WTC11 (cell line): ENCODE measurements around the gene TMTC2. TPM values are rescaled to one million over a fixed set of nuclear protein-coding genes. Genes with fewer than 3 reads are reported as not detected.

Experiments
- ATAC-seq: fragments of 200-7000 bp; cut with Tn5 transposase; 2 replicates; pipeline ENCODE4 v1.10.0; 2021; ENCODE audit warnings: mild to moderate bottlenecking, moderate library complexity
- CTCF ChIA-PET: fragments of 300-600 bp; sonication (Branson Sonifier 250); formaldehyde crosslinking; loops from one replicate; lab custom pipeline; 2021; ENCODE audit warnings: antibody characterized with exemption; lab: Charles Lee
- POLR2A ChIA-PET: fragments of 350-600 bp; sonication (Branson Sonifier 250); formaldehyde crosslinking; loops from one replicate; lab custom pipeline; 2021; ENCODE audit warnings: antibody characterized with exemption; lab: Charles Lee
- DNase-seq: peaks from one replicate; pipeline ENCODE4 v3.0.0; 2021; ENCODE audit warnings: low spot score
- H3K27ac Mint-ChIP-seq: 2 replicates; pipeline ENCODE4 v1.8.0; 2021; ENCODE audit warnings: mixed read lengths
- H3K27me3 Mint-ChIP-seq: 2 replicates; pipeline ENCODE4 v1.8.0; 2021; ENCODE audit warnings: low read depth, mild to moderate bottlenecking, moderate library complexity, mixed read lengths
- H3K36me3 Mint-ChIP-seq: 2 replicates; pipeline ENCODE4 v1.8.0; 2021; ENCODE audit warnings: mixed read lengths
- H3K4me1 Mint-ChIP-seq: 2 replicates; pipeline ENCODE4 v1.8.0; 2022; ENCODE audit warnings: mixed read lengths
- H3K4me3 Mint-ChIP-seq: 2 replicates; pipeline ENCODE4 v1.8.0; 2021; ENCODE audit warnings: mild to moderate bottlenecking, moderate library complexity, mixed read lengths
- H3K9me3 Mint-ChIP-seq: 2 replicates; pipeline ENCODE4 v1.8.0; 2021; ENCODE audit warnings: mixed read lengths
- CDX4 ChIP-seq: fragments of 250-450 bp; sonication (Bioruptor Pico); IDR thresholded peaks from 2 replicates; pipeline ENCODE4 v1.9.0; 2021; ENCODE audit warnings: moderate library complexity, mild to moderate bottlenecking, inconsistent platforms, borderline replicate concordance
- ESRRA ChIP-seq: sonication (generic); formaldehyde crosslinking; IDR thresholded peaks from 2 replicates; pipeline ENCODE4 v1.8.1; 2022; ENCODE audit warnings: mild to moderate bottlenecking, missing genetic modification reagents, borderline replicate concordance
- FOXJ3 ChIP-seq: sonication (generic); formaldehyde crosslinking; IDR thresholded peaks from 2 replicates; pipeline ENCODE4 v1.9.0; 2021; ENCODE audit warnings: missing genetic modification reagents, mild to moderate bottlenecking, borderline replicate concordance
- GTF2I ChIP-seq: fragments of 250-450 bp; sonication (Bioruptor Pico); conservative IDR thresholded peaks from 2 replicates; pipeline ENCODE4 v1.4.0; 2021; ENCODE audit warnings: mild to moderate bottlenecking
- HMGA2 ChIP-seq: fragments of 250-450 bp; sonication (Bioruptor Pico); IDR thresholded peaks from 2 replicates; pipeline ENCODE4 v1.4.0; 2021; ENCODE audit warnings: mild to moderate bottlenecking, moderate library complexity
- IRF1 ChIP-seq: sonication (generic); formaldehyde crosslinking; IDR thresholded peaks from 2 replicates; pipeline ENCODE4 v1.8.0; 2023; ENCODE audit warnings: missing genetic modification reagents
- MAX ChIP-seq: sonication (generic); formaldehyde crosslinking; IDR thresholded peaks from 2 replicates; pipeline ENCODE4 v1.8.0; 2022; ENCODE audit warnings: mild to moderate bottlenecking, missing genetic modification reagents
- NFE2L1 ChIP-seq: sonication (generic); formaldehyde crosslinking; IDR thresholded peaks from 2 replicates; pipeline ENCODE4 v1.8.1; 2023; ENCODE audit warnings: missing genetic modification reagents
- NR3C1 ChIP-seq: sonication (generic); formaldehyde crosslinking; conservative IDR thresholded peaks from 2 replicates; pipeline ENCODE4 v1.8.1; 2023; ENCODE audit warnings: low read depth, mild to moderate bottlenecking, missing genetic modification reagents
- SP1 ChIP-seq: sonication (generic); formaldehyde crosslinking; conservative IDR thresholded peaks from 2 replicates; pipeline ENCODE4 v1.8.1; 2022; ENCODE audit warnings: missing genetic modification reagents
- TEAD1 ChIP-seq: sonication (generic); formaldehyde crosslinking; IDR thresholded peaks from 2 replicates; pipeline ENCODE4 v1.8.0; 2022; ENCODE audit warnings: mild to moderate bottlenecking, missing genetic modification reagents
- TP53 ChIP-seq: sonication (generic); formaldehyde crosslinking; IDR thresholded peaks from 2 replicates; pipeline ENCODE4 v1.8.1; 2023; ENCODE audit warnings: mild to moderate bottlenecking, missing genetic modification reagents
- USF1 ChIP-seq: sonication (generic); formaldehyde crosslinking; IDR thresholded peaks from 2 replicates; pipeline ENCODE4 v1.8.0; 2022; ENCODE audit warnings: mild to moderate bottlenecking, missing genetic modification reagents
- ZNF423 ChIP-seq: fragments of 250-450 bp; sonication (Bioruptor Pico); IDR thresholded peaks from 2 replicates; pipeline ENCODE4 v2.1.2; 2022; ENCODE audit warnings: mild to moderate bottlenecking, moderate library complexity
- ZNF425 ChIP-seq: fragments of 250-450 bp; sonication (Bioruptor Pico); conservative IDR thresholded peaks from 2 replicates; pipeline ENCODE4 v1.9.0; 2021; ENCODE audit warnings: mild to moderate bottlenecking
- total RNA-seq: library from RNA; stranded (reverse); gene quantifications from 3 replicates; pipeline ENCODE4 v1.2.3, GENCODE V29; 2021

Gene TMTC2
- total RNA-seq, 1 experiment from 2014 or later: 6.4 TPM

- peak; percentile 57 for TF ChIP-seq SP1
These were observed 610 bp downstream of the TMTC2 start (continued) for GRCh38 chr12:82687021-82688011.

GRCh38 chr12:82688035-82688501 is 1.4 kb downstream of the TMTC2 start:
- CTCF ChIA-PET: interaction anchor here (3.6 kb wide), 1 partner anchor 1136 kb away, joined by 27 read pairs; no protein-coding TSS in a partner anchor
- DNase-seq (no peak), ATAC-seq (no peak)
- Mint-ChIP-seq H3K9me3 (no peaks in the 10 kb centered on the region), H3K27me3 (peaks cover 9% of the 10 kb centered on the region), H3K4me1 (peaks cover 15% of the 10 kb centered on the region), H3K36me3 (peaks cover under 1% of the 10 kb centered on the region; the same call in 1 of the 2 replicates), H3K4me3 (peak overlapping the region; percentile 83), H3K27ac (no peak overlapping the region)
- TF ChIP-seq MAX (CRISPR knock-in tag) (no peak), CDX4 (CRISPR knock-in tag) (no peak), NFE2L1 (no peak), ZNF425 (CRISPR knock-in tag) (no peak), ZNF423 (CRISPR knock-in tag) (no peak), IRF1 (CRISPR knock-in tag) (no peak), FOXJ3 (CRISPR knock-in tag) (no peak), USF1 (CRISPR knock-in tag) (no peak), TP53 (CRISPR knock-in tag) (no peak)
- POLR2A ChIA-PET: interaction anchor here (0.6 to 1.3 kb wide), 2 partner anchors 8 to 681 kb away, joined by 4 read pairs; no protein-coding TSS in a partner anchor

GRCh38 chr12:82688596-82688995 is 1.9 kb downstream of the TMTC2 start:
- DNase-seq (no peak), ATAC-seq (no peak)
- H3K9me3 Mint-ChIP-seq: no peaks in the 10 kb centered on the region
- peaks cover 14% of the 10 kb centered on the region for H3K4me1 Mint-ChIP-seq
- peaks cover 9% of the 10 kb centered on the region for H3K27me3 Mint-ChIP-seq
- POLR2A ChIA-PET: no interaction called here
- no peak for TF ChIP-seq ESRRA (CRISPR knock-in tag)
- CTCF ChIA-PET: no interaction called here
- H3K27ac Mint-ChIP-seq: no peak overlapping the region
- H3K36me3 Mint-ChIP-seq: peaks cover 6% of the 10 kb centered on the region
- H3K4me3 Mint-ChIP-seq: peak overlapping the region; percentile 83

GRCh38 chr12:82690006-82690405 is 3.3 kb downstream of the TMTC2 start:
- H3K27me3 Mint-ChIP-seq: peaks cover 9% of the 10 kb centered on the region
- peaks cover 6% of the 10 kb centered on the region for H3K36me3 Mint-ChIP-seq
- ATAC-seq (no peak), DNase-seq (no peak)
- ChIA-PET CTCF (no interaction called here), POLR2A (no interaction called here)
- no peaks in the 10 kb centered on the region for H3K9me3 Mint-ChIP-seq
- no peak overlapping the region for H3K4me3 Mint-ChIP-seq
- no peak for TF ChIP-seq GTF2I (CRISPR knock-in tag)
- TF ChIP-seq TEAD1 (CRISPR knock-in tag): no peak
- no peak for TF ChIP-seq NR3C1
- TF ChIP-seq HMGA2 (CRISPR knock-in tag): no peak
- H3K4me1 Mint-ChIP-seq: peaks cover 17% of the 10 kb centered on the region
- no peak overlapping the region for H3K27ac Mint-ChIP-seq
